ENCODE results near the gene NPSR1.
"Not testable (repeated sequence)": the region's sequence is repeated elsewhere in the genome, so short reads cannot be mapped to it uniquely, and the experiment has no call there.

Gene NPSR1, protein sequence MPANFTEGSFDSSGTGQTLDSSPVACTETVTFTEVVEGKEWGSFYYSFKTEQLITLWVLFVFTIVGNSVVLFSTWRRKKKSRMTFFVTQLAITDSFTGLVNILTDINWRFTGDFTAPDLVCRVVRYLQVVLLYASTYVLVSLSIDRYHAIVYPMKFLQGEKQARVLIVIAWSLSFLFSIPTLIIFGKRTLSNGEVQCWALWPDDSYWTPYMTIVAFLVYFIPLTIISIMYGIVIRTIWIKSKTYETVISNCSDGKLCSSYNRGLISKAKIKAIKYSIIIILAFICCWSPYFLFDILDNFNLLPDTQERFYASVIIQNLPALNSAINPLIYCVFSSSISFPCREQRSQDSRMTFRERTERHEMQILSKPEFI

DNA sequence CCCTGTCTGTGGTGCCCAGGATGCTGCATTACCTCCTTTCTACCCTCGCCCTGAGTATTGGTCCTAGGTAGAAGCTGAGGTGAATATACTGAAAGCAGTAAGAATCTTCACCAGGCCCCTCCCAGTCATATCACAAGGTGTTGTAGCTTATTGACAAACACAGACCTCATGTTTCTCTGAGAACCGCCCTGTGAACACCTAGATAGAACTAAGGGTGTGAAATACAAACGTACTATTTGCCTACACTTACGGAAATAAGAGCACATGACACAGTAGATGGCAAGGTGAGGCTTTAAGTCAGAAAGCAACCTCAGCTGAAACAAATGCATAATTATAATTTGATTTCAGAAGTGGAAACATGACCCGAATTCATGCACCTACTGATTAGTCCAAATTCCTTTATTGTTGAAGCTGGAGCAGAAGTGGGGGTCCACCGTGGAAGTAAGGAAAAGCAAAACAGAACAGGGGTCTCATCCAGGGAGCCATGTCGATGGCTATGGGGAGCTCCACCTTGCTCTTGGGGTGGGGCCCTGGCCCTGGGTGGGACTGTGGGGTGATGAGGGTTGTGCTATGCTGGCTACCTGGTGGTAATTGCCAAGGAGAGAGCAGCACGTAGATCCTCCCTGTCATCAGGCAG lies at the start of gene NPSR1:
Gene NPSR1, plus strand, starts transcription at position 587 of the 637 bp plus-strand sequence. CDS start 195 bp downstream, outside the sequence.
- TF ChIP-seq, protein P1, sequence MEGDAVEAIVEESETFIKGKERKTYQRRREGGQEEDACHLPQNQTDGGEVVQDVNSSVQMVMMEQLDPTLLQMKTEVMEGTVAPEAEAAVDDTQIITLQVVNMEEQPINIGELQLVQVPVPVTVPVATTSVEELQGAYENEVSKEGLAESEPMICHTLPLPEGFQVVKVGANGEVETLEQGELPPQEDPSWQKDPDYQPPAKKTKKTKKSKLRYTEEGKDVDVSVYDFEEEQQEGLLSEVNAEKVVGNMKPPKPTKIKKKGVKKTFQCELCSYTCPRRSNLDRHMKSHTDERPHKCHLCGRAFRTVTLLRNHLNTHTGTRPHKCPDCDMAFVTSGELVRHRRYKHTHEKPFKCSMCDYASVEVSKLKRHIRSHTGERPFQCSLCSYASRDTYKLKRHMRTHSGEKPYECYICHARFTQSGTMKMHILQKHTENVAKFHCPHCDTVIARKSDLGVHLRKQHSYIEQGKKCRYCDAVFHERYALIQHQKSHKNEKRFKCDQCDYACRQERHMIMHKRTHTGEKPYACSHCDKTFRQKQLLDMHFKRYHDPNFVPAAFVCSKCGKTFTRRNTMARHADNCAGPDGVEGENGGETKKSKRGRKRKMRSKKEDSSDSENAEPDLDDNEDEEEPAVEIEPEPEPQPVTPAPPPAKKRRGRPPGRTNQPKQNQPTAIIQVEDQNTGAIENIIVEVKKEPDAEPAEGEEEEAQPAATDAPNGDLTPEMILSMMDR (IDR thresholded peaks at IDR 0.05): no peak
- Histone ChIP-seq H3K27ac (no peak within 1 kb of the TSS), H3K9me3 (no peaks in the 10 kb centered on the region), H3K4me1 (ENCODE audit: control insufficient read depth in 1 of 2, insufficient read depth in 1 of 2, low read depth in 1 of 2, low read length in 1 of 2) (no peaks in the 10 kb centered on the region), H3K36me3 (no peaks in the 10 kb centered on the region), H3K4me3 (ENCODE audit: low read depth in 1 of 2, low read length in 1 of 2) (no peak within 1 kb of the TSS), H3K27me3 (no peaks in the 10 kb centered on the region)

DNA sequence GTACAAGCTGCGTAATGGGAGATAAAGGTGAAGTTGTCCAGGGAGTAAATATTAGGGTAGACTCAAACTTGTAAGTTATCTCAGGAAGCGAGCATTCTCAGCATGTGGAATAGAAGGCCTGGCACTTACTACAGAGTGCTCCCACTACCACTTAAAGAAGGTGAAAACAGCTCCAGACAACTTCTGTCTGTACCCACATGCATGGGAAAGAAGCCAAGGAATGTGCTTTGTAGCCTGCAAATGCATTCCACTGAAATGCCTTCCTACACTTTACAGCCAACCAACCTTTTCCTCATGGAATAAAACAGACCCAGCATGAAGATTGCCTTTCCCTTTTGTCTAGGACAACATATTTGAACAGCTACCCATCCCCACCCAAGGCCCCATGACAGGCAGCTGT lies 45.4 kb upstream of the NPSR1 start:
- Histone ChIP-seq H3K9me3 (no peaks in the 10 kb centered on the region), H3K27ac (no peak overlapping the region), H3K27me3 (no peaks in the 10 kb centered on the region), H3K36me3 (no peaks in the 10 kb centered on the region), H3K4me1 (ENCODE audit: control insufficient read depth in 1 of 2, insufficient read depth in 1 of 2, low read depth in 1 of 2, low read length in 1 of 2) (no peaks in the 10 kb centered on the region), H3K4me3 (ENCODE audit: low read depth in 1 of 2, low read length in 1 of 2) (no peak overlapping the region)
- TF ChIP-seq, protein P1 (IDR thresholded peaks at IDR 0.05): no peak

DNA sequence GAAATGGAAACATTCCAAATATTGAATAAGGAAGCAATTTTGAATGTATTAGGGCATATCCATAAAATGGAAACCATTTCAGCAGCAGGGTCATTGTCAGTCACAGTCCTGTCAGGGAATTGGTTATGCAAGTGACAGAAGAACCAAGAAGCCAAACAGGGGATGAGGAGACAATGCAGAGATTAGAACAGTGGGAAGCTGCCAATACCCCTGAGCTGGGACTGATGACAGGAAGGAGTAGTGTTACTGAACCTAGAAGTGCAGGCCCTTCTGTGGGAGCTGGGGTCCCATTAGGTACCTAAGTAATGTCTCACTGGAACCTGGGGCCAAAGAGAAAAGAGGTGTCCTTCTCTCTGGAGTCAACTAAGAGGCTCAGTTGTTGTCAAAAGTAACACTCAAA lies 37.6 kb upstream of the NPSR1 start:
- Histone ChIP-seq H3K27ac (no peak overlapping the region), H3K36me3 (no peaks in the 10 kb centered on the region), H3K4me3 (ENCODE audit: low read depth in 1 of 2, low read length in 1 of 2) (no peak overlapping the region), H3K9me3 (no peaks in the 10 kb centered on the region), H3K4me1 (ENCODE audit: control insufficient read depth in 1 of 2, insufficient read depth in 1 of 2, low read depth in 1 of 2, low read length in 1 of 2) (no peaks in the 10 kb centered on the region), H3K27me3 (no peaks in the 10 kb centered on the region)
- TF ChIP-seq, protein P1 (IDR thresholded peaks at IDR 0.05): no peak

DNA sequence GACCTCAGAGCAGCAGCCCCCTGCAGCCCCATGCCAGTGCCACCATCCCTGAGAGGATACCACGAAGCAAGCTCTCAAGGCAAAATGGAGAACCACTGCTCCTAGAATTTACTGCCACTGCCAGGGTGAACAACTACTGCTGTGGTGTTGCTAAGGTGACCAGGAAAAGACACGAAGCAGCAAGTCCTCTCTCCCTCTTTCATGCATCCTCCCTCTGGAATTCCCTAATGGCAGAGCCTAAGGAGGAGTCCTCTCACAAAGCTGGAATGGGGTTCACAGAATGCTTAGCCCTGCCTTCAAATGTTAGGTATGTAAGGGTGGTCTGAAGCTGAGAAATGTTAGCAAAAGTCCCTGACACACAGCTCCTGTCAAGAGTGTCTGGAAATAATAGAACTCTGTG lies 35.8 kb upstream of the NPSR1 start:
- Histone ChIP-seq H3K27ac (no peak overlapping the region), H3K4me1 (ENCODE audit: control insufficient read depth in 1 of 2, insufficient read depth in 1 of 2, low read depth in 1 of 2, low read length in 1 of 2) (no peaks in the 10 kb centered on the region), H3K36me3 (no peaks in the 10 kb centered on the region), H3K27me3 (no peaks in the 10 kb centered on the region), H3K4me3 (ENCODE audit: low read depth in 1 of 2, low read length in 1 of 2) (no peak overlapping the region), H3K9me3 (no peaks in the 10 kb centered on the region)
- TF ChIP-seq, protein P1 (IDR thresholded peaks at IDR 0.05): no peak

DNA sequence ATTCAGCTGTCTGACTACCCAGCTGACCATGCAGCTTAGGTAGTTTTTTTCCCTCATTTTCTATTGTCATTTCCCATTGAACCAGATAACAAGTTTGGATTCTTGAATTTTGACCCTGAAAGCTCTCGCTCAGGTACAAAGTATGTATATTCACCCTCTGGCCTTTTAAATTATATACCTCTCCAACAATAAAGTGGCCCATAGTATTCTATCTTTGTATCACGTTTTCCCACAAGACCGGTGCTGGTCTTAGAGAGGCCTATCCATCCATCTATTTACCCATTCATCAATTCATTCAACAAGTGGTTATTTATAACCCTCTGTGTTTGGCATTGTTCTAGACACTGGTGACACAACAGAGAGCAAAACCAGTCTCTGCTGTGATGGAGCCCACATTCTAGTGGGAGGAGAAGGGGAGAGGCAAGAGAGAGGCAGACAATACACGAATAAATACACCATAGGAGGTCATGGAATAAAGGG lies 35.2 kb upstream of the NPSR1 start:
- H3K36me3 ChIP-seq: no peaks in the 10 kb centered on the region
- H3K4me3 ChIP-seq (ENCODE audit: low read depth in 1 of 2, low read length in 1 of 2): no peak overlapping the region
- no peaks in the 10 kb centered on the region for H3K27me3 ChIP-seq
- no peaks in the 10 kb centered on the region for H3K4me1 ChIP-seq (ENCODE audit: control insufficient read depth in 1 of 2, insufficient read depth in 1 of 2, low read depth in 1 of 2, low read length in 1 of 2)
- TF ChIP-seq, protein P1 (IDR thresholded peaks at IDR 0.05): no peak
- H3K27ac ChIP-seq: no peak overlapping the region
- H3K9me3 ChIP-seq: no peaks in the 10 kb centered on the region

DNA sequence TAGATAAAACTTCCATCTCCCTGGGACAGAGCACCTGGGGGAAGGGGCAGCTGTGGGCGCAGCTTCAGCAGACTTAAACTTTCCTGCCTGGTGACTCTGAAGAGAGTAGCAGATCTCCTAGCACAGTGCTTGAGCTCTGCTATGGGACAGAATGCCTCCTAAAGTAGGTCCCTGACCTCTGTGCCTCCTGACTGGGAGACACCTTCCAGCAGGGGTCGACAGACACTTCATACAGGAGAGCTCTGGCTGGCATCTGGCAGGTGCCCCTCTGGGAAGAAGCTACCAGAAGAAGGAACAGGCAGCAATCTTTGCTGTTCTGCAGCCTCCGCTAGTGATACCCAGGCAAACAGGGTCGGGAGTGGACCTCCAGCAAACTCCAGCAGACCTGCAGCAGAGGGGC lies 29.4 kb upstream of the NPSR1 start:
- H3K4me1 ChIP-seq (ENCODE audit: control insufficient read depth in 1 of 2, insufficient read depth in 1 of 2, low read depth in 1 of 2, low read length in 1 of 2); H3K9me3 ChIP-seq; H3K27me3 ChIP-seq; H3K27ac ChIP-seq; H3K36me3 ChIP-seq; H3K4me3 ChIP-seq (ENCODE audit: low read depth in 1 of 2, low read length in 1 of 2): not testable (repeated sequence)
